H1 (cell line): ENCODE data around the gene PLTP. TPM values are rescaled to one million over a fixed set of nuclear protein-coding genes. Genes with fewer than 3 reads are reported as not detected.

Experiments
- ATF2 ChIP-seq: IDR thresholded peaks from 2 replicates; pipeline ENCODE4 v1.6.1; 2012; ENCODE audit warnings: low read length, inconsistent platforms
- polyA plus RNA-seq, 7 experiments: library from polyadenylated mRNA; depleted of rRNA in 3 of 7; stranded (reverse) in 5 of 7; unstranded in 2 of 7; fragments of >200 nt in 5 of 7; fragments of 200-250 nt in 2 of 7; gene quantifications; 1 replicate in 5 of 7; 2 replicates in 1 of 7; 4 replicates in 1 of 7; pipeline versions ENCODE4 v1.2.1 to v1.2.3, GENCODE V29; 2011 to 2013; ENCODE audit warnings: missing spikeins in 2 of 7, mixed read lengths in 2 of 7
- total RNA-seq: library from RNA; stranded (reverse); fragmentation: NEBNext Ultra II Directional; extraction: Animal tissue kit (Norgen Biotek cat#: 25700); gene quantifications from 2 replicates; pipeline ENCODE4 v1.2.1, GENCODE V29; 2021

Gene PLTP
- total and polyA plus RNA-seq, 2 of the 8 experiments (the other 6 are each of a cell fraction or from before 2014, with no cell fraction given) = 120 to 194 TPM

DNA sequence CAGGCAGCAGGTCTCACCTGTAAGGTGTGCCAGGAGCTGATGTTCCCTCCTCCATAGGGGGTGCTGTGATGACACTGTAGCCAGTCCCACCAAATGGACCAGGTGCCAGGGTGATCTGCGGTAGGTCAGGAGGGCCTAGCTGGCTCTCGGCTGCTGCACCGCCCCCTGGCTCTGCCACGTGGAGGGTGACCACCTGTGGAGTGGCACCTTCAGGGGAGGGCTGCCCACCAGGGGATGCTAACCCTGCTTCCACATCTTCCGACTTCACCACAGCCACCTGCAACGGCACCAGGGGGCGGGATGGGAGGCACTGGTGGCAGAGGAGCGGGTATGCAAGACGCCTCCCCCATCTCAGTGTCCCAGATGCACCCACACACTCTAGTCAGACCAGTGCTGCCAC is 41.7 kb upstream of the PLTP start (continued):
- TF ChIP-seq ATF2 = no peak
